Ishikawa (cell line): Measurements from ENCODE around the gene BCR.

Source experiments
- CEBPB ChIP-seq: IDR thresholded peaks from 2 replicates; pipeline ENCODE4 v1.6.1; 2012
- CREB1 ChIP-seq: IDR thresholded peaks from 2 replicates; pipeline ENCODE4 v1.6.1; 2012; ENCODE audit warnings: low read depth
- EGR1 ChIP-seq: IDR thresholded peaks from 2 replicates; pipeline ENCODE4 v1.6.1; 2012
- EP300 ChIP-seq: IDR thresholded peaks from 2 replicates; pipeline ENCODE4 v1.6.1; 2012; ENCODE audit warnings: borderline replicate concordance
- FOXM1 ChIP-seq: IDR thresholded peaks from 2 replicates; pipeline ENCODE4 v1.6.1; 2012; ENCODE audit warnings: low read depth, borderline replicate concordance
- NFIC ChIP-seq: IDR thresholded peaks from 2 replicates; pipeline ENCODE4 v1.6.1; 2012
- RAD21 ChIP-seq: IDR thresholded peaks from 2 replicates; pipeline ENCODE4 v1.6.1; 2012; ENCODE audit warnings: low read depth
- TAF1 ChIP-seq: IDR thresholded peaks from 2 replicates; pipeline ENCODE4 v1.6.1; 2012; ENCODE audit warnings: low read depth, mild to moderate bottlenecking
- TCF12 ChIP-seq: IDR thresholded peaks from 2 replicates; pipeline ENCODE4 v1.6.1; 2012; ENCODE audit warnings: low read depth
- TEAD4 ChIP-seq: IDR thresholded peaks from 2 replicates; pipeline ENCODE4 v1.6.1; 2012
- YY1 ChIP-seq: IDR thresholded peaks from 2 replicates; pipeline ENCODE4 v1.6.1; 2012; ENCODE audit warnings: low read depth
- TF ChIP-seq, protein P1 (sequence below): IDR thresholded peaks from 2 replicates; pipeline ENCODE4 v1.6.1; 2012; ENCODE audit warnings: low read depth, mild to moderate bottlenecking
- TF ChIP-seq, protein P2 (sequence below): IDR thresholded peaks from 2 replicates; pipeline ENCODE4 v1.6.1; 2012

DNA sequence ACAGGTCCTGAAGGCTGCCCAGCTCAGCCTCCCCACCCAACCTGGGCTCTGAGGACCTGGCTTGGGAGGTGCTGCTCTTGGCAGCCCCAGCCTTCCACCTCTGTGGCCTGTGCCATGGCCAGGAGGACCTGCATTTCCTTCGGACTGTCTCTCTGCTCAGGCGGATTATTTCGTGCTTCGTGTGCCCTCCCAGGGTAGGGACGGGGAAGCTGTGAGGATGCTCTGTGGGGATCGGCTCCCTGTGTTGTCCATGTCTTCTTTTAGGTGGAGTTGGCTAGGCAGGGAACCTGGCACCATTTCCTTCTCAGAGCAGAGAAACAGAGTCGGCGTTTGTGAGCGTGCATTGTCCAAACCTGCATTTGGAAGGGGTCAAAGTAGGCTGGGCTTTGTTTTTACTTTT, 34.1 kb downstream of the BCR start:
- TF ChIP-seq, protein P1, sequence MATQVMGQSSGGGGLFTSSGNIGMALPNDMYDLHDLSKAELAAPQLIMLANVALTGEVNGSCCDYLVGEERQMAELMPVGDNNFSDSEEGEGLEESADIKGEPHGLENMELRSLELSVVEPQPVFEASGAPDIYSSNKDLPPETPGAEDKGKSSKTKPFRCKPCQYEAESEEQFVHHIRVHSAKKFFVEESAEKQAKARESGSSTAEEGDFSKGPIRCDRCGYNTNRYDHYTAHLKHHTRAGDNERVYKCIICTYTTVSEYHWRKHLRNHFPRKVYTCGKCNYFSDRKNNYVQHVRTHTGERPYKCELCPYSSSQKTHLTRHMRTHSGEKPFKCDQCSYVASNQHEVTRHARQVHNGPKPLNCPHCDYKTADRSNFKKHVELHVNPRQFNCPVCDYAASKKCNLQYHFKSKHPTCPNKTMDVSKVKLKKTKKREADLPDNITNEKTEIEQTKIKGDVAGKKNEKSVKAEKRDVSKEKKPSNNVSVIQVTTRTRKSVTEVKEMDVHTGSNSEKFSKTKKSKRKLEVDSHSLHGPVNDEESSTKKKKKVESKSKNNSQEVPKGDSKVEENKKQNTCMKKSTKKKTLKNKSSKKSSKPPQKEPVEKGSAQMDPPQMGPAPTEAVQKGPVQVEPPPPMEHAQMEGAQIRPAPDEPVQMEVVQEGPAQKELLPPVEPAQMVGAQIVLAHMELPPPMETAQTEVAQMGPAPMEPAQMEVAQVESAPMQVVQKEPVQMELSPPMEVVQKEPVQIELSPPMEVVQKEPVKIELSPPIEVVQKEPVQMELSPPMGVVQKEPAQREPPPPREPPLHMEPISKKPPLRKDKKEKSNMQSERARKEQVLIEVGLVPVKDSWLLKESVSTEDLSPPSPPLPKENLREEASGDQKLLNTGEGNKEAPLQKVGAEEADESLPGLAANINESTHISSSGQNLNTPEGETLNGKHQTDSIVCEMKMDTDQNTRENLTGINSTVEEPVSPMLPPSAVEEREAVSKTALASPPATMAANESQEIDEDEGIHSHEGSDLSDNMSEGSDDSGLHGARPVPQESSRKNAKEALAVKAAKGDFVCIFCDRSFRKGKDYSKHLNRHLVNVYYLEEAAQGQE: no peak
- TF ChIP-seq YY1 (no peak), EGR1 (no peak), CEBPB (no peak), CREB1 (no peak), TEAD4 (no peak), NFIC (no peak), TAF1 (no peak), FOXM1 (no peak), TCF12 (no peak), EP300 (no peak), RAD21 (no peak)
- TF ChIP-seq, protein P2, sequence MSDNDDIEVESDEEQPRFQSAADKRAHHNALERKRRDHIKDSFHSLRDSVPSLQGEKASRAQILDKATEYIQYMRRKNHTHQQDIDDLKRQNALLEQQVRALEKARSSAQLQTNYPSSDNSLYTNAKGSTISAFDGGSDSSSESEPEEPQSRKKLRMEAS: no peak
